Parathyroid adenoma (tissue), 2 donors: ENCODE measurements around the gene TEDC2.

ENCODE experiments used
- H2AFZ ChIP-seq: fragments of 300-600 bp; sonication (generic); one replicate; pipeline ENCODE4 v1.7.0; 2017; ENCODE audit warnings: antibody characterized with exemption, mild to moderate bottlenecking
- H3K27ac ChIP-seq: fragments of 300-600 bp; sonication (generic); one replicate; pipeline ENCODE4 v1.7.0; 2017
- H3K27me3 ChIP-seq: fragments of 300-600 bp; sonication (generic); one replicate; pipeline ENCODE4 v1.7.0; 2017; ENCODE audit warnings: low read length; ENCODE audit not compliant: control insufficient read depth, insufficient read depth
- H3K36me3 ChIP-seq: fragments of 300-600 bp; sonication (generic); one replicate; pipeline ENCODE4 v1.7.0; 2017; ENCODE audit warnings: low read length; ENCODE audit not compliant: control insufficient read depth, insufficient read depth
- H3K4me1 ChIP-seq: fragments of 300-600 bp; sonication (generic); one replicate; pipeline ENCODE4 v1.7.0; 2017; ENCODE audit warnings: control low read depth
- H3K4me2 ChIP-seq: fragments of 300-600 bp; sonication (generic); one replicate; pipeline ENCODE4 v1.7.0; 2017; ENCODE audit warnings: low read length
- H3K4me3 ChIP-seq: fragments of 300-600 bp; sonication (generic); one replicate; pipeline ENCODE4 v1.7.0; 2017; ENCODE audit warnings: low read depth, low read length
- H3K79me2 ChIP-seq: fragments of 300-600 bp; sonication (generic); one replicate; pipeline ENCODE4 v1.7.0; 2017; ENCODE audit warnings: control low read depth
- H3K9ac ChIP-seq: fragments of 300-600 bp; sonication (generic); one replicate; pipeline ENCODE4 v1.7.0; 2017; ENCODE audit warnings: mild to moderate bottlenecking
- H3K9me3 ChIP-seq: fragments of 300-600 bp; sonication (generic); one replicate; pipeline ENCODE4 v1.7.0; 2017; ENCODE audit warnings: low read length; ENCODE audit not compliant: control insufficient read depth
- TF ChIP-seq, protein P1 (sequence below): fragments of 300-600 bp; sonication (generic); IDR thresholded peaks from one replicate; pipeline ENCODE4 v1.7.0; 2017; ENCODE audit warnings: antibody characterized with exemption, mild to moderate bottlenecking
- donor health status: primary hyperparathyroidism.

TEDC2 gene

DNA sequence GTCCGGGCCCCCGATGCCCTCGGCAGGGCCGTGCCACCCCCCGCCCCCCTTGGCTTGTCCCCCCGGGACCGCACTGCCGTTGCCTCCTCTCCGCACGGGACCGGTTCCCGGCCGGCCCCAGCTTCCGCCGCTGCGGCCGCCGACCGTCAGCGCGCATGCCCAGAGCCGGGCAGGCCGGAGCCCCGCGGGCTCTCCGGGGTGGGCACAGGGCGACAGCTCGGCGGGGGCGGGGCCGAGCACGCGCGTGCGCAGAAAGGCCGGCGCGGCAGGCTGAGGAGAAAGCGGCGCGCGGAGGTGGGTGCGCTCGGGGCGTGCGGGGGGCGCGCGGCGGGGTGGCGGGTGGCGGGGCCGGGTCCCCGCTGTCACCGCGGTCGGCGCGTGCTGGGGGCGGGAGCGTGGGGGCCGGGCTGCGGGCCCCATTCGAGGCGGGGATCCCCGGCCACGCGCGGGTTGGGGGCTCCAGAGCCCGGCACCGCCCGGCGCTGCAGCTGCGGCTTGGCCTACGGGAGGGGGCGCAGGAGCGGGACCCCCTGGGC, 15.0 kb downstream of the TEDC2 start, which contains the start of gene TBC1D24:
TSS of gene TBC1D24 (plus strand) at position 251 of the 536 bp plus-strand sequence. CDS start 21,022 bp downstream, outside the sequence.
- no peaks in the 10 kb centered on the region for H3K79me2 ChIP-seq
- peak within 1 kb of the TSS; percentile 91 for H2AFZ ChIP-seq
- H3K36me3 ChIP-seq = no peaks in the 10 kb centered on the region
- H3K4me3 ChIP-seq = peak within 1 kb of the TSS; percentile 64
- H3K27ac ChIP-seq = peak within 1 kb of the TSS; percentile 45
- peak within 1 kb of the TSS; percentile 99 for H3K4me2 ChIP-seq
- TF ChIP-seq, protein P1, sequence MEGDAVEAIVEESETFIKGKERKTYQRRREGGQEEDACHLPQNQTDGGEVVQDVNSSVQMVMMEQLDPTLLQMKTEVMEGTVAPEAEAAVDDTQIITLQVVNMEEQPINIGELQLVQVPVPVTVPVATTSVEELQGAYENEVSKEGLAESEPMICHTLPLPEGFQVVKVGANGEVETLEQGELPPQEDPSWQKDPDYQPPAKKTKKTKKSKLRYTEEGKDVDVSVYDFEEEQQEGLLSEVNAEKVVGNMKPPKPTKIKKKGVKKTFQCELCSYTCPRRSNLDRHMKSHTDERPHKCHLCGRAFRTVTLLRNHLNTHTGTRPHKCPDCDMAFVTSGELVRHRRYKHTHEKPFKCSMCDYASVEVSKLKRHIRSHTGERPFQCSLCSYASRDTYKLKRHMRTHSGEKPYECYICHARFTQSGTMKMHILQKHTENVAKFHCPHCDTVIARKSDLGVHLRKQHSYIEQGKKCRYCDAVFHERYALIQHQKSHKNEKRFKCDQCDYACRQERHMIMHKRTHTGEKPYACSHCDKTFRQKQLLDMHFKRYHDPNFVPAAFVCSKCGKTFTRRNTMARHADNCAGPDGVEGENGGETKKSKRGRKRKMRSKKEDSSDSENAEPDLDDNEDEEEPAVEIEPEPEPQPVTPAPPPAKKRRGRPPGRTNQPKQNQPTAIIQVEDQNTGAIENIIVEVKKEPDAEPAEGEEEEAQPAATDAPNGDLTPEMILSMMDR = no peak
- peaks cover 5% of the 10 kb centered on the region for H3K4me1 ChIP-seq
- no peak within 1 kb of the TSS for H3K9ac ChIP-seq
- H3K9me3 ChIP-seq = no peaks in the 10 kb centered on the region
- H3K27me3 ChIP-seq = no peaks in the 10 kb centered on the region

DNA sequence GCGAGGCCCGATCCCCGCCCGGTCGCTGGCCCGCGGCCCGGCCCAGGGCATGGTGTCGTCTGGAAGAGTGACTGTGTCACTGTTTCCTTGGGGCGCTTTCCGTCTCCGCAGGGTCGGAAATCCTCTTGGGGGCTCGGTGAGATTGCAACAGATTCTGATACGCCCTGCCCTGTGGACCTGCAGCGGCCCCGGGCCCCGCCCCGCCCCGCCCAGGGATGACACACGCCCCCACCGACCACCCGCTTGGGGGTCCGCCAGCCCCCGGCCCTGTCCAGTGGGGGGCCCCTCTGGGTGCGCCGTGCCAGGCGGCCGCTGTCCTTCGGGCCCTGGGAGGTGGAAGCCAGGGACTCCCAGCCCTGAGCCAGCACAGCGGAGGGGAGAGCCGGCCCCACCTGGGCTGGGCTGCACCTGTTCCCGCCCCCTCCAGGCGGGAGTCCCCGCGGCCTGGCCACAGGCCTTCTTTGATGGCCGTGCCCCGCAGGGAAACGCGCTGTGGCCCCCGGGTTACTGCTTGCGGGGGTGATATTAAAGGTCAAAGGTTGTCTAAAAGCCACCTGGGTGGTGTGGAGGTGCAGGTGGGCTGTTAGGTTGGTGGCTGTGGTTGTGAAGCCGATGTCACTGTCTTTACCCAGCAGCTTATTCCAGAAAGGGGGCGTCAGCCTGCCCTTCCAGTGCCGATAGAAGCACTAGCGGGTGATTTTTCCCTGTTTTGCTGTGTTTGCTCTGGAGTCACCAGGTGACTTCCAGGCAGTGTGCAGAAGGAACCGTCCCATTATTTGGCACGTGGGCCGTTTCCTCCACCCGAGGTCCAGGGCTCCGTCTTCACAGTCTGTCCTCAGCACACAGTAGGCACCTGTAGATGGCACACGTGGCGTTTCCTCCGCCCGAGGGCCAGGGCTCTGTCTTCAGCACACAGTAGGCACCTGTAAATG, 15.8 kb downstream of the TEDC2 start:
- TF ChIP-seq, protein P1 = no peak
- Histone ChIP-seq H2AFZ (peak overlapping the region; percentile 81), H3K4me2 (peak overlapping the region; percentile 84), H3K9me3 (no peaks in the 10 kb centered on the region), H3K4me1 (peaks cover 5% of the 10 kb centered on the region), H3K27ac (no peak overlapping the region), H3K9ac (no peak overlapping the region), H3K36me3 (no peaks in the 10 kb centered on the region), H3K79me2 (no peaks in the 10 kb centered on the region), H3K4me3 (peak overlapping the region; percentile 50), H3K27me3 (no peaks in the 10 kb centered on the region)

DNA sequence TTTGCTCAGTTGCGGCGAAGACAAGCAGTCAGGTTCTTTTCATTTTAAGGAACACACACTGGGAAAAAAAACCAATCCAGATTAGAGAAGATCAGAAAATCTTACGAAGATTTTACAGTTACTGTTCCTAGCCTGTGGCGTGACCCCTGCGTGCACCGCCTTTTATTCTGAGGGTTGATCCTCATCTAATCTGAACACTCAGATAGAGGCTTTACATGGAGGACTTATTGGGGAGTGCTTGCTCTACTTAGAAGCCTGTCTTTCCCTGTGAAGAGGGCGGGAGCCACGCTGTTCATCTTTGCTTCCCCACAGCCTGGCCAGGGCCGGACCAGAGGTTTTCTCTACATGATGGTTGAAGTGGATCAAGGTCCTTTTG, 16.4 kb downstream of the TEDC2 start:
- H3K4me1 ChIP-seq = peaks cover 5% of the 10 kb centered on the region
- no peaks in the 10 kb centered on the region for H3K79me2 ChIP-seq
- H3K27me3 ChIP-seq = no peaks in the 10 kb centered on the region
- H3K27ac ChIP-seq = no peak overlapping the region
- H3K4me2 ChIP-seq = no peak overlapping the region
- H3K36me3 ChIP-seq = no peaks in the 10 kb centered on the region
- no peak overlapping the region for H3K9ac ChIP-seq
- no peak overlapping the region for H2AFZ ChIP-seq
- no peaks in the 10 kb centered on the region for H3K9me3 ChIP-seq
- TF ChIP-seq, protein P1 = no peak
- no peak overlapping the region for H3K4me3 ChIP-seq

DNA sequence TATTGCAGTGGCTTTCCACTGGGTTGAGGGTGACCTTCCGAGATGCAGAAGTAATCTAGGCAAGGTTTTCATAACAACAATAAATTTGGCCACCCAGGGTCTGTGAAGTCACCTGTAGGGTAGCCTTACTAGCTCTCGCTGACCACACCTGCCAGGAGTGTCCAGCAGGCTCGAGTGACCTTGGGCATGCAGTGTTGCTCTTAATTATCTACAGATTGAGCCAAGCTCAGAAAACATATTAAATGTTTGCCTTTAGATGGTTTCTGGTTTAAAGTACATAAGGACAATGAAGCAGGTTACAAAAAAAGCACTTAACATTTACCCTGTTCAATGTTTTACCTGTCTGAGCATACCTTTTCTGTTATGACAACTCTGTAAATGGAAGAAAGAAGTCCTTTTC, 16.8 kb downstream of the TEDC2 start:
- no peaks in the 10 kb centered on the region for H3K79me2 ChIP-seq
- H3K27me3 ChIP-seq = no peaks in the 10 kb centered on the region
- TF ChIP-seq, protein P1 = no peak
- no peak overlapping the region for H3K4me3 ChIP-seq
- peaks cover 5% of the 10 kb centered on the region for H3K4me1 ChIP-seq
- H3K4me2 ChIP-seq = no peak overlapping the region
- no peak overlapping the region for H3K9ac ChIP-seq
- H3K36me3 ChIP-seq = no peaks in the 10 kb centered on the region
- no peaks in the 10 kb centered on the region for H3K9me3 ChIP-seq
- H3K27ac ChIP-seq = no peak overlapping the region
- no peak overlapping the region for H2AFZ ChIP-seq
